ENCODE data around the gene ANGEL2.
"Not testable (repeated sequence)": the region's sequence is repeated elsewhere in the genome, so short reads cannot be mapped to it uniquely, and the experiment has no call there.

DNA sequence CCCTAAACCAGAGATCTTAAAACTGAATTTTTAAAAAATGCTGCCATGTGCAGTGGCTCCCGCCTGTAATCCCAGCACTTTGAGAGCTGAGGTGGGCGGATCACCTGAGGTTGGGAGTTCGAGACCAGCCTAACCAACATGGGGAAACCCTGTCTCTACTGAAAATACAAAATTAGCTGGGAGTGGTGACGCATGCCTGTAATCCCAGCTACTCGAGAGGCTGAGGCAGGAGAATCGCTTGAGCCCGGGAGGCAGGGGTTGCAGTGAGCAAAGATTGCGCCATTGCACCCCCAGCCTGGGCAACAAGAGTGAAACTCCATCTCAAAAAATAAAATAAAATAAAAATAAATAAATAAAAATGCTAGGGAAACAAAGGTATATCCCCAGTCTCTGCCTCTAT is 21.7 kb downstream of the ANGEL2 start:
- TF ChIP-seq, protein P1, sequence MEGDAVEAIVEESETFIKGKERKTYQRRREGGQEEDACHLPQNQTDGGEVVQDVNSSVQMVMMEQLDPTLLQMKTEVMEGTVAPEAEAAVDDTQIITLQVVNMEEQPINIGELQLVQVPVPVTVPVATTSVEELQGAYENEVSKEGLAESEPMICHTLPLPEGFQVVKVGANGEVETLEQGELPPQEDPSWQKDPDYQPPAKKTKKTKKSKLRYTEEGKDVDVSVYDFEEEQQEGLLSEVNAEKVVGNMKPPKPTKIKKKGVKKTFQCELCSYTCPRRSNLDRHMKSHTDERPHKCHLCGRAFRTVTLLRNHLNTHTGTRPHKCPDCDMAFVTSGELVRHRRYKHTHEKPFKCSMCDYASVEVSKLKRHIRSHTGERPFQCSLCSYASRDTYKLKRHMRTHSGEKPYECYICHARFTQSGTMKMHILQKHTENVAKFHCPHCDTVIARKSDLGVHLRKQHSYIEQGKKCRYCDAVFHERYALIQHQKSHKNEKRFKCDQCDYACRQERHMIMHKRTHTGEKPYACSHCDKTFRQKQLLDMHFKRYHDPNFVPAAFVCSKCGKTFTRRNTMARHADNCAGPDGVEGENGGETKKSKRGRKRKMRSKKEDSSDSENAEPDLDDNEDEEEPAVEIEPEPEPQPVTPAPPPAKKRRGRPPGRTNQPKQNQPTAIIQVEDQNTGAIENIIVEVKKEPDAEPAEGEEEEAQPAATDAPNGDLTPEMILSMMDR (conservative IDR thresholded peaks at IDR 0.05; ENCODE audit: low read length) = not testable (repeated sequence)
- TF ChIP-seq EZH2phosphoT487 (IDR thresholded peaks at IDR 0.05; ENCODE audit: borderline replicate concordance) = not testable (repeated sequence)
